Amygdala (tissue), 56 donors: Measurements from ENCODE around the gene NR4A1.
A peak's percentile ranks its signal among the peaks of the same experiment; 100 is the strongest.

Source experiments
- DNase-seq, 56 donors: peaks; one replicate each; lab custom pipeline; 2025; lab: John Stamatoyannopoulos, UW

Gene NR4A1

GRCh38 chr12:52015532-52016041 is 35.7 kb upstream of the NR4A1 start:
- peak in 6 of 56 donors; percentile 21 to 44 (median 32) for DNase-seq

GRCh38 chr12:52018433-52019112 is 32.7 kb upstream of the NR4A1 start:
- no peak for DNase-seq

DNA sequence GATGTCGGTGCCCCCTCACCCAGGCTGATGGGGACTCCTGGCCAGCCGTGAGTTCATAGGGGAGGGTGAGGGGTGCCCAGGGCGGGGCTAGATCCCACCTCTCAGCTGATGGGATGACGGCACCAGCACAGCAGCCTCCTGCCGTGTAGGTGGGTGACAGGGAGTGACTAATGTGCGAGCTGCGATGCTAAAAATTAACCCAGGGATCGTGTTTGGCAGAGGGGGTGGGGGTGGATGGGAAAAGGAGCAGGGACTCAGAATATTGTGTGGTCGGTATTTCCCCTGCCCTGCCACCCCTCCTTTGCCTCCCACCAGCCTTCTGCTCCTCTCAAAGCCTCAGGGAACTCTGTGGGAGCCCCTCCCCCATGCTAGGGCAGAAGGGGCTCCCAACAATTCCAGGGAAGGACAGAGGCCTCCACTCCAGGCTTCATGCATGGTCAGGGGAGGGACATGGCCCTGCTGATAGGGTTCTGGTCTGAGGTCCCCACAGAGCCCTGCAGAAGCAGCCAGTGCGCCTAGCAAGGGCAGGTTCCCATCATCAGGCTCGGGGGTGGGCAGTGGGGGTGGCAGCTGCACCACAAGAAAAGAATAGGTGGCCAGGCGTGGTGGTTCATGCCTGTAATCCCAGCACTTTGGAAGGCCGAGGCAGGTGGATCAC is 32.0 kb upstream of the NR4A1 start:
- DNase-seq, result peak in 18 of 56 donors; percentile 22 to 62 (median 34)

GRCh38 chr12:52020539-52021336 is 30.5 kb upstream of the NR4A1 start:
- DNase-seq, result peak in 19 of 56 donors; percentile 21 to 67 (median 38)

GRCh38 chr12:52022841-52023181 is 28.4 kb upstream of the NR4A1 start:
- DNase-seq, result no peak

DNA sequence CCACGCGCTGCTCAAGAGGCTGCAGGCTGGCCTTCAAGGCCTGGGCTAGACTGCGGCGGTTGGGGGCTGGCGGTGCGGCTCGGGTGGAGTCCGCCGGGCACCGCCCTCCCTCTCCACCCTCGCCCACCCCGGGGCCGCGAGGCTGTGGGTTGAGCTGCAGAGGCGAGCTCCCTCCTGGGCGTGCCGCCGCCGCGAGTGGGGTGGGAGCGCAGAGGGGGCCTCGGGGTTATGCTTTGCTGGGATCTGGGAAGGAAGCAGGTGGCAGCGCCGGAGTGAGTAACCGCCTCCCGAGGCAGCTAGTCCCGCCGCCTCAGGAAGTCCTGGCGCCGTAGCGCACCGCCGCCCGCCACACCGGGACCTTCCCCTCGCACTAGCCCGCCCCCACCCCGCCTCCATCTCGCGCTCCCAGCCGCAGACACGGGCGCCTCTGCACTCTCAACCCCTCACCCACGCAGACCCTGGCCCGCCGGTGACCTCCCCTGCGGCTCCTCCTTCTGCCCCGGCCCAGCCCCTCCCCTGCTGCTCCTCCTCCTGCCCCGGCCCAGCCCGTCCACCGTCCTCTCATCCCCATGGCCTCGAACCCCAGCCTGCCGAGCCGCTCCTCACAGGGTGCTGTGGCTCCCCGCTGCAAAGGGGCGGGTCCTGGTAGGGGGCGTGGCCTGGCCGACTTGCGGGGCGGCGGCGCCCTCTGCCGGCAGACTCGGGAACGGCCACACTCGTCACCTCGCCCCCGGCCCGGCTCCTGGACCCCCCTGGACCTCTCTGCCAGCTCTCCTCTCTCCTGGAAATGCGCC is 27.9 kb upstream of the NR4A1 start:
- DNase-seq, result peak in 54 of 56 donors; percentile 14 to 87 (median 67)

DNA sequence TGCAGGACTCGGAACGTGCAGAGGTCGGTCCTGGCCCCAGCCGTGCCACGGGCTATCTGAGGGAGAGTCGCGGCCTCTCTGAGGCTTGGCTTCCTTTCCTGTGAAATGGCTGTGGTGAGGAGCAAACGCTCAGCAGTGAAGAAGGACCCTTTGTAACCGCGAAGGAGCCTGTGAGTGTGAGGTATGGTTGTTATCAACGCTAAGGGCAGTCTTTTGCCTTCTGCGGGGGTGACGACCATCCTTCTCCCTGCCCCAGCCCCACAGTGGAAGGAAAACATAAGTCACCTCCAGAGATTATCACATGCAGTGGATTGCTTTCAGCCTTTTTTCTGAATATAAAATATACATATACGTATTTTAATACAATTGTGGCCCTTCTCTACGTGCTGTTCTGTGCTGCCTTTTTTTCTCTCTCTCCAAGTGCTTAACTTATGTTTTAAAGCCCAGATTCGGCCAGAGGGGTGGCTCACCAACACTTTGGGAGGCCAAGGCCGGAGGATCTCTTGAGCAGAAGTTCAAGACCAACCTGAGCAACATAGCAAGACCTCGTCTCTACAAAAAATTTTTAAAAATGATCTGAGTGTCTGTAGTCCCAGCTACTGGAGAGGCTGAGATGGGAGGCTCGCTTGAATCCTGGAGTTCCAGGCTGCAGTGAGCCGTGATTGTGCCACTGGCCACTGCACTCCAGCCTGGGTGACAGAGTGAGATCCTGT is 27.1 kb upstream of the NR4A1 start:
- DNase-seq, result no peak

DNA sequence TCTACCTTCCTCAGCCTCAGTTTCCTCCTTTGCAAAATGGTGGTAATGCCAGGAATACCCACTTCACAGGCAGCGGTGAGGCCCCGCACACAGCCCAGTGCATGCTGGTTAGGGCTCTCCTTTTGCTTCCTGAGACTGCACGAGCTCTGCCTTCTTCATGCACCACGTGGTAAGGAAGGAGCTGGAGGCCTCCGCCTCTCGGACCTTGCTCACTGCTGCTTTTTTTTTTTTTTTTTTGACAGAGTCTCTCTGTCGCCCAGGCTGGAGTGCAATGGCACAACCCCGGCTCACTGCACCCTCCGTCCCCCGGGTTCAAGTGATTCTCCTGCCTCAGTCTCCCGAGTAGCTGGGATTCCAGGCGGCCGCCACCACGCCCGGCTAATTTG is 26.4 kb upstream of the NR4A1 start:
- peak in 11 of 56 donors; percentile 9 to 41 (median 28) for DNase-seq

GRCh38 chr12:52026263-52026662 is 25.0 kb upstream of the NR4A1 start:
- no peak for DNase-seq

DNA sequence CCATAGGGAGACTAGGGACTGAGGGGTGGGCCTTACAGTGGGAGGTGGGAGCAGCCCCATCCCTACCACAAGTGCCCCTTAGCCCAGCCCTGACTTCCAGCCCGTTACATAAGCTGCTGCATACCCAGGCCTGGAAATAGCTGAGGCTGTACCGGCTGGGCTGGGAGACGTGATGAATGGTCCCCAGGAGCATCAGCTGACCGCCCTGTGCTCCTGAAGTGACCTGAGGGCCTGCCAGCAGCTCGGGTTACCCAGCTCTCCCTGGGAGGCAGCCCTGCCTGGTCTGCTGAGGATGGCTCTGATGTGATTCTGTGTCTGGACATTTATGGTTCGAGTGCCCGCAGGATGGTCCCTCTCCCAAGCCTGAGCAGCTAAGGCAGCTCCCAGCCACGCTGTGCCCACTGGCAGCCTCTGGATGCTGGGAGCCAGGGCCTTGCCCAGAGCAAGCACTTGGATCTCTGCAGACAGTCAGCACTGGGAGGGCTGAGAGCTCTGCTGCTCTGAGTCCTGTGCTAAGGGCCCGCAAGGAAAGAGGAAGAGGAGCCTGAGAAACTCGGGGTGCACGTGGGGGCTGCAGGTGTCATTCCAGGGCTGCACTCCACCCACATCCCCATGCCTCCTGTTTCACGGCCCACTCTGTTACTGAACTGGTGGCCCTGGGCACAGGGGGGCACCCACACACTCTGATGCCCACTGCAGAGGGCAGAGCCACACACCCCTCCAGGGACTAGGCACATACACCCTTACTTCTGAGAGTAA is 24.0 kb upstream of the NR4A1 start:
- DNase-seq, result no peak

DNA sequence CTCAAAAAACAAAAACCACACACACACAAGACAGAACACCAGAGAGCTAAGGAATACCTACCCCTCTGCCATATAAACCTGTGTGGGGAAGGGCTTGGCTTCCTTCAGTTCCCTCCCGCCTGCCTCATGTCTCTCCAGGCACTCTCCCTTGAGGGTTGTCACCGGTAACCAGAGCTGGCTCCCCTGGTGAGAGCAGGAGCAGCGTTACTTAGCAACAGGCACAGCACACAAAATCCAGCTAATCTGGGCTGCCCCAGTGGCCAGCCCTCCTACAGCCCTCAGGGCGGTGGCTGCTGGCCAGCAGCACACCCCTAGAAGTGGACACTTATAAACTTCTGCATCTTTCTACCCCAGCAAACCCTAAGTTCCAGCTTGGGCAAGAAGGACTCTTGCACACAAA is 21.6 kb upstream of the NR4A1 start:
- peak in 12 of 56 donors; percentile 18 to 72 (median 30) for DNase-seq

DNA sequence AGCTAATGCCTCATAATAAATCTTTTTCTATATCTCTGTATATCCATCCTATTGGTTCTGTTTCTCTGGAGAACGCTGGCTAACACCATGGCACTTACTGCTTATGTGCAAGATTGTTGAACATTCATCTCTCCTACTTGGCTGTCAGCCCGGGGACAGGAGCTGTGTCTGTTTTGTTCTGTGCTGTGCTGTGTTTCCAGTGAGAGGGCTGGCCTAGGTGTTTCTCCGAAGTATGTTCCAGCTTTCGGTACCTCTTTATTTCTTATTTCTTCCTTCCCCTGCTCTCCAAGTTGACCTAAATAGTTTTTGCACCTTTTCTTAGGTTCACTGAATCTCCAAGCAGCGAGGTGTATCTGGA is 18.8 kb upstream of the NR4A1 start:
- peak in 35 of 56 donors; percentile 26 to 84 (median 50) for DNase-seq

DNA sequence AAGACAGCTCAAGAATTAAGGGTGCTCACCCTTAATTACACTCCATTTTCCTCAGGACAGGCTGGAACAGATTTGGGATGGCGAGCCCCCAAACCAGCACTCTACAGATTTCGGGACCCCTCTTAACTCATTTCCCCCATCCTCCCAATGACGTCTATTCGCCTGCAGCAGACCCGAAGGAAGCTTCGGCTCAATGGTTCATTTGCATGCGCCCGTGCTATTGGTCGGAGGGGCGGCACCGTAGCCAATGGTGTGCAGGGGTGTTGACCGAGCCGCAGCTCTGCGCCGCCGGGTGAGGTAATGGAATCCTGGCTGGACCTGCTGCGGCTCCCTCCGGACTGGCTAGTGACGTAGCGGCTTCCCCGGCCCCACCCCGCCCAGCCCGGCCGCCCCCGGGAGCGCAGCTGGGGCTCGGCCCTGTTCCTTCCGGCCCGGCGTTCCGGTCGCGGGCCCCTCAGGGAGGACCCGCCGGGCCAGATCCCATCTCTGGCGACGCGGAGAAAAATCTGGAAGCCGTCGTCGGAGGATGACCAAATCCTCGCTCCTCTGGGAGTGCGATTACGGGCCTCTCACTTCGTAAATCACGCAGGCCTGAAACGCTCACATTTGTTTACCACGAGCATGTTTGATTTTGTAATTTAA is 18.3 kb upstream of the NR4A1 start:
- DNase-seq, result peak; percentile 46 to 99 (median 94)

DNA sequence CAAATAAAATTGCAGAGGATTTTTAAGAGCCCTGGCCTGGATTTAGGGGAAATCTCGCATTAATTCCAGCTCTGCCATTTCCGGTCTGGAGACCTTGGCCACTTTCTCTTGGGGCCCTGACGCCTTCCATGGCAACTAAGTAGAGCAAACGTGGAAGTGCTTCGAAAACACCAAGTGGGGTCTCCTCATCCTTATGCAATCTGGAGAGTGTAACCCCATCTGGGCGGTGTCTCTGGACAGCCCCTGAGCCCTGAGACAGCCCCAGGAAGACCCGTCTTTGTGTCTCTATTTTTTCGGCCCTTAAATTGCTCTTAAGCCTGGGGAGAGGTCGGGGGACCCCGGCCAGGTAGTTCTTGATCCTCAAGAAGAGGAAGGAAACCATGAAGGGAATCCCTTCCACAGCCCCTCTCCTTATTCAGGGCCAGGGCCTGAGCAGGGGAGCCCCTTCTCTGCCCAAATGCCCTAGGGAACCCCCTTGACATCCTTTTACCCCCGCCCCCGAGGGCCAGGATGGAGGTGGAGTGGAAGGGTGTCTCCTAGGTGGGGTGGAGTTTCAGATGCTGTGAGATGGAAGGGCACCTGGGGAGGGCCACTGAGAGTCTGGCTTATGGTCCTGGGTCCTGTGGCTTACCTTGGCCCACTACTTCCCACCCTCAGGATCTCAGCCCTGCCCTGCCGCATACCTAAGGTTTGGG is 17.6 kb upstream of the NR4A1 start:
- no peak for DNase-seq

GRCh38 chr12:52035190-52035589 is 16.1 kb upstream of the NR4A1 start:
- no peak for DNase-seq

DNA sequence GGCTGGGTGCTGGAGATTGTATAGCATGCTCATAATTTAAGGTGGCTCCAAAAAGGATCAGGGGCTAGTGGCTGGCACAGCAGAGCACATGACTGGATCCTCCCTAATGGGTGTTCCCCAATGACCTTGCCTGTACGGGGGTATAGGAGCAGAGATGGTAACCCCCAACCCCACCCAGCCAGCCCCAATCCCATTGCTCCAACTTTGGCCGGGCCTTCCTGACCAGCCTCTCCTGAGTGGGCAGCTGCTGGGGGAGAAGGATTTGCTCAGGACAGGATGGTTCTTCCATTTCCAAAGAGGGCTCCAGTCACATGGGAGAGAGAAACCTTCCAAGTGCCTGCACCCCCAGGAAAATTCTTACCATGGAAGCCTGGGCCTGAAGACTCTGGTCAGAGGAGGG is 15.3 kb upstream of the NR4A1 start:
- DNase-seq, result no peak

DNA sequence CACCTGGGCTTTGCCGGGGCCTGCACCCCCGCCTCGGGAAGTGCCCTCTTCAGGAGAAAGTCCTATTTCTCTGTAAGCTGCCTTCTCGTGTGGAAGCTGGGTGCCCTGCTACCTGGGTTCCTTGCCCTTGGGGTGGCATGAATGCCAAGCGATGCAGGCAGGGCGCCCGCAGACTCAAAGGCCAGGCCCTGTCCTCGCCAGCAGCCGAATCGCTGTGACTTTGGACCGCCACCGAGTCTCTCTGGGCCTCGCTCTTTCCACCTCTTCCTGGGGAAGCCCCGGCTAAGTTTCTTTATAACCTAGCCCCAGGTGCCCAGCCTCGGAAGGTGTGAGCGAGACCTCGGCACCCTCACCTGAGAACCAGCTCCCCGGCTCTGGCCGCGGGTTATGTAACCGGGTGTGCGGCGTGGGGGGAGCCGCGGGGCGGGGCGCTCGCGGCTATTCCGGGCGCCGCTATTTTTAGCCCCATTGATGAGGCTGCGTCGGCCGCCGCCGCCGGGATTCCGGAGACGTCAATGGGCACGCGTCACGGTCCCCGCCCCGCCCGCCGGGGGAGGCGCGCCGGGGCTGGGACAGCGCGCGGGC is 14.6 kb upstream of the NR4A1 start:
- peak in 48 of 56 donors; percentile 25 to 87 (median 67) for DNase-seq
